ENCODE data around the gene NINJ1. TPM values are rescaled to one million over a fixed set of nuclear protein-coding genes. Genes with fewer than 3 reads are reported as not detected.

NINJ1 gene
- total and polyA plus RNA-seq, 7 donors = 28.9 to 116 (median 57.8) TPM

- peaks cover 0 to 61% (median 58%) of the 10 kb centered on the region in 4 donors for H3K4me1 ChIP-seq
- TF ChIP-seq CTCF (IDR thresholded peaks at IDR 0.05) (no peak), EP300 (IDR thresholded peaks at IDR 0.05) (no peak), POLR2AphosphoS5 (IDR thresholded peaks at IDR 0.05) (no peak), POLR2A (IDR thresholded peaks at IDR 0.05) (no peak)
- peak overlapping the region; percentile 89 to 100 (median 98) for H3K27ac ChIP-seq
- intact Hi-C loops (cut with DNase I) = no loop called here
- no peaks in the 10 kb centered on the region for H3K9me3 ChIP-seq
- H3K27me3 ChIP-seq = no peaks in the 10 kb centered on the region
- 88 to 92% methylated on average over 23 of the region's 23 CpGs for WGBS, 2 donors
- H3K4me3 ChIP-seq = peak overlapping the region in 2 of 4 donors; percentile 9 to 10
- DNase-seq = peak; percentile 67
- H3K36me3 ChIP-seq = peaks cover 5 to 45% (median 20%) of the 10 kb centered on the region in 4 donors
These were observed 7.8 kb downstream of the NINJ1 start for GRCh38 chr9:93126151-93126781.

GRCh38 chr9:93125331-93125894 lies 8.6 kb downstream of the NINJ1 start:
- Histone ChIP-seq H3K4me1 (peaks cover 0 to 61% (median 57%) of the 10 kb centered on the region in 4 donors), H3K4me3 (no peak overlapping the region), H3K36me3 (peaks cover 5 to 52% (median 20%) of the 10 kb centered on the region in 4 donors), H3K27ac (peak overlapping the region; percentile 5 to 100 (median 98)), H3K9me3 (no peaks in the 10 kb centered on the region), H3K27me3 (no peaks in the 10 kb centered on the region)
- 93% methylated on average over 10 of the region's 10 CpGs for WGBS, 2 donors
- peak; percentile 48 for DNase-seq
- intact Hi-C loops (cut with DNase I) = no loop called here
- TF ChIP-seq POLR2AphosphoS5 (IDR thresholded peaks at IDR 0.05) (no peak), CTCF (IDR thresholded peaks at IDR 0.05) (no peak), EP300 (IDR thresholded peaks at IDR 0.05) (no peak), POLR2A (IDR thresholded peaks at IDR 0.05) (no peak)

- Histone ChIP-seq H3K9me3 (no peaks in the 10 kb centered on the region), H3K27me3 (no peaks in the 10 kb centered on the region), H3K4me3 (no peak overlapping the region), H3K36me3 (peaks cover 5 to 52% (median 20%) of the 10 kb centered on the region in 4 donors), H3K4me1 (peaks cover 0 to 61% (median 57%) of the 10 kb centered on the region in 4 donors), H3K27ac (peak overlapping the region in 1 of 4 donors; percentile 23)
- no peak for TF ChIP-seq EP300 (IDR thresholded peaks at IDR 0.05)
- no peak for TF ChIP-seq CTCF (IDR thresholded peaks at IDR 0.05)
- no peak for TF ChIP-seq POLR2AphosphoS5 (IDR thresholded peaks at IDR 0.05)
- TF ChIP-seq POLR2A (IDR thresholded peaks at IDR 0.05) = no peak
- peak; percentile 64 for DNase-seq
- intact Hi-C loops (cut with DNase I) = no loop called here
- 94% methylated on average over 16 of the region's 16 CpGs for WGBS, 2 donors
These were observed 9.3 kb downstream of the NINJ1 start for GRCh38 chr9:93124793-93125192.

- intact Hi-C loops (cut with DNase I) = no loop called here
- H3K9me3 ChIP-seq = no peaks in the 10 kb centered on the region
- DNase-seq = peak; percentile 64
- no peak overlapping the region for H3K4me3 ChIP-seq
- 81 to 85% methylated on average over 14 of the region's 14 CpGs for WGBS, 2 donors
- H3K4me1 ChIP-seq = peaks cover 0 to 58% (median 53%) of the 10 kb centered on the region in 4 donors
- no peak for TF ChIP-seq CTCF (IDR thresholded peaks at IDR 0.05)
- TF ChIP-seq EP300 (IDR thresholded peaks at IDR 0.05) = no peak
- no peak for TF ChIP-seq POLR2AphosphoS5 (IDR thresholded peaks at IDR 0.05)
- no peak for TF ChIP-seq POLR2A (IDR thresholded peaks at IDR 0.05)
- H3K36me3 ChIP-seq = peaks cover 5 to 52% (median 20%) of the 10 kb centered on the region in 4 donors
- H3K27ac ChIP-seq = no peak overlapping the region
- no peaks in the 10 kb centered on the region for H3K27me3 ChIP-seq
These were observed 10.3 kb downstream of the NINJ1 start for GRCh38 chr9:93123561-93124283.
